ENCODE results near the gene NT5DC2.

Gene NT5DC2

DNA sequence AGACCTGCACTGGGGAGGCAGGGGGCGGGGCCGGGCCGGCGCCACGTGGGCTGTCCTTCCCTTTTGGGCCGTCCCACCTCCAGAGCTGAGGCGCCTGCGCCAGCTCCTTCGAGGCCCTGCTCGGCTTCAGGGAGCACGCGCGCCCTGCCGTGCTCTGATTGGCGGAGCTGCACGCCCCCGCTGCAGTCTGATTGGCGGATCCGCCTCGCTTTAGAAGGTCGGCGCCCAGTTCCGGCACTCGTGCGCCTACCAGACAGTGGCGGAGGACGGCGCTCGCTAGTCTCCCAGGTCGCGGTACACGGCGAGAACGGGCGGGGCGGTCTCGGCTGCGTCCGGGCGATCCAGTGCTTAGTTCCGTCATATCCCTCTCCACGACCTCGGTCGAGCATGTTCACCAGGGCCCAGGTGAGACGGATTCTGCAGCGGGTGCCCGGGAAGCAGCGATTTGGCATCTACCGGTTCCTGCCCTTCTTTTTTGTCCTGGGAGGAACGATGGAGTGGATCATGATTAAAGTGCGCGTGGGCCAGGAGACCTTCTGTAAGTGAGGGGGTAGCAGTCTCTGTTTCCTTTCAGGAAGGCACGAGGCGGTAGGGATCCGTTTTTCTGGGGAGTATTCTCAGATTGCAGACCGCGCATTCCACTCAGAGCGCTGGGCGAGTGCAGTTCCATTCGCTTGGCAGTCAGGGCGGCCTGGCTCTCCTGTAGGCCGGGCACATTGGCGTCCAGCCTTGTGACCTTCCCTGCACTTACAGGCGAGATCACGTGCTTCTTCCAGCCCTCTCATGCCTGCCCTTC, 2.9 kb upstream of the NT5DC2 start, which contains the start of gene UQCC5:
Gene UQCC5 (plus strand): TSS at position 237 of the 796 bp plus-strand sequence. CDS start 151 bp downstream, at position 388.
- FAIRE-seq = peak; percentile 100

DNA sequence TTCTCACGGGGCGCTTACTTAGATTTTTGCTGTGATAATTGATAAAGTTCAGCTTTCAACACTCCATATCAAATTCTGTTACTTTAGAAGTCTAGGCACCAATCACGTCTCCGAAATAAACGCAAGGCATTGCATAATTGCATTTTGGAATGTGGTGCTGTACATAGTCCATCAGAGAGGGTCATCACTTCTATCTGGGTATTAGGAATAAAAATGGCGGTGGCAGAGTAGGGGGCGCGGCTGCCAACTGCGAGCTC, 2.4 kb upstream of the NT5DC2 start:
- no peak for DNase-seq (ENCODE audit: insufficient read length)
- no peak for FAIRE-seq
- TF ChIP-seq POLR2AphosphoS5 (IDR thresholded peaks at IDR 0.05; ENCODE audit: low read depth, low read length) = no peak
- no peak for TF ChIP-seq TAF1 (IDR thresholded peaks at IDR 0.05; ENCODE audit: borderline replicate concordance, low read depth, low read length)
- TF ChIP-seq POLR2A (IDR thresholded peaks at IDR 0.05; ENCODE audit: low read depth, low read length) = no peak

More for the DNA sequence above, 2.9 kb upstream of the NT5DC2 start, which contains the start of gene UQCC5:
- DNase-seq (ENCODE audit: insufficient read length) = peak; percentile 96
- TF ChIP-seq POLR2AphosphoS5 (IDR thresholded peaks at IDR 0.05; ENCODE audit: low read depth, low read length) (peak; percentile 99), POLR2A (IDR thresholded peaks at IDR 0.05; ENCODE audit: low read depth, low read length) (peak; percentile 100), TAF1 (IDR thresholded peaks at IDR 0.05; ENCODE audit: borderline replicate concordance, low read depth, low read length) (peak; percentile 94)

GRCh38 chr3:52535411-52536111, 1.9 kb upstream of the NT5DC2 start:
- no peak for DNase-seq (ENCODE audit: insufficient read length)
- no peak for TF ChIP-seq POLR2A (IDR thresholded peaks at IDR 0.05; ENCODE audit: low read depth, low read length)
- no peak for TF ChIP-seq TAF1 (IDR thresholded peaks at IDR 0.05; ENCODE audit: borderline replicate concordance, low read depth, low read length)
- TF ChIP-seq POLR2AphosphoS5 (IDR thresholded peaks at IDR 0.05; ENCODE audit: low read depth, low read length) = no peak
- FAIRE-seq = no peak

DNA sequence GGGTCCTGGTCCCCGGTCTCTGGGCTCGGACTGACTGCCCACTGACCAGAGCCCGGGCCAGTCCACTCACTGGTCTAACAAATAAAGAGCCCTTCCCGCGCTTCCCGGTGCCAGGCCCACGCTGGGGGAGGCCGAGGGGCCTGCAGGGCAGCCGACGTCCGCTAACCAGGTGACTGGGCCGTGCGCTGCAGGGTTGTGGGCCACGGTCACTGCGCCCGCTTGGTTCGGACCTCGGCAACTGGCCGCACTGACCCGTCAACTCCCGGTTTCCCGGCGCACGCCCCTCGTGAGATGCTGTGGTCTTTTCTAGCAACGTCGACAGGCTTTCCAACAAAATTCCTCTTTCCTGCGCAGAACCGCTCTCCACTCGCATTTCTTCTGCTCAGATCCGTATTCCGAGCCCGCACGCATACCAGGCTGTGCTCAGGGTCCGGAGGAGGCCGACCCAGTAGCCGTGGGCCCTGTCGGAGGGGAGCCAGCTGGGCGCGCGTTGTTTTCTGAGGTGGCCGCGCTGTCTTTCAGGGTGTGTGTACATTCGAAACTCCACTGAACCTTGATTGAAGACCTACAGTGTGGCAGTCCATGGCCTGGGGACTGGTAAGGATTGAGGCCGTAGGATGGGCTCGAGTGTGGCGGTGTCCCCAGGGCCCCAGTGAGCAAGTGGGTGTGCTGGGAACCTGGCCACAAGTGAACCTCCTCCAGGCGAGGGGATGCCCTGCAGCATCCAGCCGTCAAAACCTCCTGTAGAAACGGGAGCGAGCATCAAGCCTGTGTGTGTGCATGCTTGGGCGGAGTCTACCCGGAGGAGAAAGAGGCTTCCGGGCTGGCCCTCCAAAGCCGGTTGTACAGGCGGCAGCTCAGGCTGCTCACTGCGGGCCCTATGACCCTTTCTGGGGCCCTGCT, 875 bp upstream of the NT5DC2 start:
- FAIRE-seq (no peak), DNase-seq (ENCODE audit: insufficient read length) (no peak)
- TF ChIP-seq POLR2AphosphoS5 (IDR thresholded peaks at IDR 0.05; ENCODE audit: low read depth, low read length) = no peak
- TF ChIP-seq TAF1 (IDR thresholded peaks at IDR 0.05; ENCODE audit: borderline replicate concordance, low read depth, low read length) = no peak
- TF ChIP-seq POLR2A (IDR thresholded peaks at IDR 0.05; ENCODE audit: low read depth, low read length) = no peak

- TF ChIP-seq TAF1 (IDR thresholded peaks at IDR 0.05; ENCODE audit: borderline replicate concordance, low read depth, low read length) (no peak), POLR2A (IDR thresholded peaks at IDR 0.05; ENCODE audit: low read depth, low read length) (no peak)
- DNase-seq (ENCODE audit: insufficient read length) (peak; percentile 65), FAIRE-seq (peak; percentile 56)
Observed at GRCh38 chr3:52532838-52533622, 627 bp downstream of the NT5DC2 start.

DNA sequence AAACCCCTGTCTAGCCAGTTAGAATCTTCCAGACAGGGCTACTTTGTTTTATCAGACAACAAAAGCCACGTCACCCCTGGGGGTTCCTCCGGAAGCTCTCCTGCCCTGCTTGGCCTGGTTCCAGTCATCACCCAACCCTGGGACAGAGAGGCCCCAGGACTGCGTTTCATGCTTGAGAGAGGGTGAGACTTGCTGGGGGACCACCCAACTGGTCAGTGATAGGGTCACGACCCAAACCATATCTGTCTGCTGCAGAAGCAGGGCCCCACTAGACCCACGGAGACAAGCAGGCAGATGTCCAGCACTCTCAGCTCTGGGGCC, 1.2 kb downstream of the NT5DC2 start:
- peak; percentile 82 for FAIRE-seq
- peak; percentile 65 for DNase-seq (ENCODE audit: insufficient read length)
- TF ChIP-seq POLR2A (IDR thresholded peaks at IDR 0.05; ENCODE audit: low read depth, low read length) (no peak), POLR2AphosphoS5 (IDR thresholded peaks at IDR 0.05; ENCODE audit: low read depth, low read length) (no peak), TAF1 (IDR thresholded peaks at IDR 0.05; ENCODE audit: borderline replicate concordance, low read depth, low read length) (no peak)

GRCh38 chr3:52531860-52532516, 1.7 kb downstream of the NT5DC2 start:
- no peak for TF ChIP-seq TAF1 (IDR thresholded peaks at IDR 0.05; ENCODE audit: borderline replicate concordance, low read depth, low read length)
- TF ChIP-seq POLR2A (IDR thresholded peaks at IDR 0.05; ENCODE audit: low read depth, low read length) = peak; percentile 28; the same call in 1 of the 2 replicates
- TF ChIP-seq POLR2AphosphoS5 (IDR thresholded peaks at IDR 0.05; ENCODE audit: low read depth, low read length) = peak; percentile 3; the same call in 1 of the 2 replicates
- FAIRE-seq = no peak
- peak; percentile 16 for DNase-seq (ENCODE audit: insufficient read length)

DNA sequence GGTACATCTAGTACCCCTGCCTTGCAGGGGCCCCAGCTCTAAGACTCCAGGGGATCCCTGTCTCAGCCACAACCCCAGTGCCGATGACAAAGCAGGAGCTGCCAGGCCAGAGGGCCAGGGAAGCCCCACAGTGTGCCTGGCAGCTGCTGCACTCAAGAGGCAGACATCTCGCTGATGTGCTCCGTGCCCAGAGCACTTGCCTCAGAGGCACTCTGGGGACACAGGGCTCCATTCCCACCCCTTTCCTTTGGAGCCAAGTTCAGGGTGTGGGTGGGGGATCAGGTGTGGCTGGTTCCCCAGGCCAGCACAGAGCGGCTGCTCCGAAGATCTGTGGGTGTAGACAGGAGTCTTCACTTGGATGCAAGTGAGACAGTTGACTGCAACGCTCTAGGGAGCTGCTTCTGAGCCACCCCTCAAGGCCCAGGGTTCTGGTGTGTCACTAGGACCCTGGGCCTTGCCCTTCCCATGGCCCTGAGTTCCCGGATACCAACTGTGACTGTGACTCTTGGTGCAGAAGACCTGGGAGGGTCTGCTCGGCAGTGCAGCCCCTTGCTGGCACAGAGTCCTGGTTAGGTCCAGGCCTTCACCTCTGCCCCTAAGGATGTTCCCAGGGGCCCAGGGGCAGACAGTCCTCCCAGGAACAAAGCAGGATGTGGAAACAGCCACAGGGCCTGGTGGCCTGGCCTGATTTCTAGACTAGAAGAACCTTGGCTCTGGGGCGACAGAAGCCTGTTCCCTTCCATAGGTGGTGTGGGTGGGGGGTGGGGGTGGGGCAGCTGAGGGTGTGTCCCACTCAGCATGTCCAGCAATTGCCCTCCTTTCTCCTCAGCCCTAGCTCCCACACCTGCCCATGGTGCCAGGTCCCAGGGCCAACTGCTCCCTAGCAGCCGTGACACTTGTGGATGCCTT, 2.5 kb downstream of the NT5DC2 start:
- TF ChIP-seq POLR2A (IDR thresholded peaks at IDR 0.05; ENCODE audit: low read depth, low read length) (no peak), TAF1 (IDR thresholded peaks at IDR 0.05; ENCODE audit: borderline replicate concordance, low read depth, low read length) (no peak), POLR2AphosphoS5 (IDR thresholded peaks at IDR 0.05; ENCODE audit: low read depth, low read length) (no peak)
- FAIRE-seq (no peak), DNase-seq (ENCODE audit: insufficient read length) (no peak)
